SIG-M5 treated with dmso at 0.1 percent for 504 hours (cell line): ENCODE measurements around the gene TP53.
"Not testable (repeated sequence)": the region's sequence is repeated elsewhere in the genome, so short reads cannot be mapped to it uniquely, and the experiment has no call there.

ENCODE experiments used
- DNase-seq: peaks from one replicate; lab custom pipeline; 2025; ENCODE audit not compliant: unreplicated experiment; lab: John Stamatoyannopoulos, UW

TP53 gene

GRCh38 chr17:7676533-7676932, 10.8 kb downstream of the TP53 start:
- no peak for DNase-seq

GRCh38 chr17:7674934-7675333, 12.4 kb downstream of the TP53 start:
- no peak for DNase-seq

- peak; percentile 10 for DNase-seq
These were observed 14.1 kb downstream of the TP53 start for GRCh38 chr17:7673239-7673638.

DNA sequence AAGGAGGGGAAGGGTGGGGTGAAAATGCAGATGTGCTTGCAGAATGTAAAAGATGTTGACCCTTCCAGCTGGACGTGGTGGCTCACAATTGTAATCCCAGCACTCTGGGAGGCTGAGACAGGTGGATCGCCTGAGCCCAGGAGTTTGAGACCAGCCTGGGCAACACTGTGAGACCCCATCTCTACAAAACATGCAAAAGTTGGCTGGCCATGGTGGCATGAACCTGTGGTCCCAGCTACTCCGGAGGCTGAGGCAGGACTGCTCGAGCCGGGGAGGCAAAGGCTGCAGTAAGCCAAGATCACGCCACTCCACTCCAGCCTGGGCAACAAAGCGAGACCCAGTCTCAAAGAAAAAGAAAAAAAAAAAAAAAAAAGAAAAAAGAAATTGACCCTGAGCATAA, 18.8 kb downstream of the TP53 start:
- DNase-seq: no peak

DNA sequence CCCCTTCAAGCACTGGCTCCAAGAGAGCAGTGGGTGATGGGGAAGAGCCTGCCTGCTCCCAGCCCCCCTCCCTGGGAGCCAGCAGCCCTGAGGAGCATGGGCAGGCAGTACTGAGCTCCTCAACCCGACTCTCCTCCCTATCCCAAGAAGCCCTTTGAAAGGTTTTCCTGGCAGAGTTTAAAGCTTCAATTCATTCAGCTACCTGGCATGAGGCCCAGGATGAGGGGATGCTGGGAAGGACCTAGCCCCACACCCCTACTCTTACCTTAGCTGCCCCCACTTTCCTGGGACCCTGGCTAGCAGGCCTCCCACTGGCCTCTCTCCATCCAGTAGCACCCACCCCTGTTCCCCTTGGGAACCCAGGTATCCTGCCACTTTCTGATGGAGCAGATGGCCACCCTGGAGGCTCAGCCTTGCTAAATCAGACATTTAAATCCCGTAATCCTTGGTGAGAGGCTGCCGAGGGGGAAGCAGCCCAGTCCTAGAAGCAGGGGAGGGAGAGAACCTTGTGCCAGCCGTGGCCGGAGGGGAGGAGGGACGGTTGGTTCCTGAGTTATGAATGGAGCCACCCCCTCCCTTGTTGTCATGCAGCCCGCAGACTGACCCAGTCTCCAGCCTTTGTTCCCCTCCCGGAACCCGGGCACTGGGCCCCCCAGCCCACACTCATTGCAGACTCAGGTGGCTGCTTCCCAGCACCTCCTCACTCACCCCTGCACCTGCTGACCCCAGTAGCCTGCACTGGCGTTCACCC, 19.5 kb downstream of the TP53 start:
- DNase-seq: no peak

- DNase-seq: peak; percentile 14
These were observed 30.2 kb downstream of the TP53 start for GRCh38 chr17:7656958-7657609.

DNA sequence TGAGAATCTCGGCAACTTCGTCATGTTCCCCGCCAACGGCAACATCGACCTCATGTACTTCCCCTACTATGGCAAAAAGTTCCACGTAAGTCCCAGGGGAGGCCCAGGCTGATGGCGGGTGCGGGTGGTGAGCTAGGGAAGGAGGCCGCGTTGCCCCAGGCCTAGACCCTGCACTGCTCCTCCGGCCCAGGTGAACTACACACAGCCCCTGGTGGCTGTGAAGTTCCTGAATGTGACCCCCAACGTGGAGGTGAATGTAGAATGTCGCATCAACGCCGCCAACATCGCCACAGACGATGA, 31.8 kb downstream of the TP53 start:
- no peak for DNase-seq

DNA sequence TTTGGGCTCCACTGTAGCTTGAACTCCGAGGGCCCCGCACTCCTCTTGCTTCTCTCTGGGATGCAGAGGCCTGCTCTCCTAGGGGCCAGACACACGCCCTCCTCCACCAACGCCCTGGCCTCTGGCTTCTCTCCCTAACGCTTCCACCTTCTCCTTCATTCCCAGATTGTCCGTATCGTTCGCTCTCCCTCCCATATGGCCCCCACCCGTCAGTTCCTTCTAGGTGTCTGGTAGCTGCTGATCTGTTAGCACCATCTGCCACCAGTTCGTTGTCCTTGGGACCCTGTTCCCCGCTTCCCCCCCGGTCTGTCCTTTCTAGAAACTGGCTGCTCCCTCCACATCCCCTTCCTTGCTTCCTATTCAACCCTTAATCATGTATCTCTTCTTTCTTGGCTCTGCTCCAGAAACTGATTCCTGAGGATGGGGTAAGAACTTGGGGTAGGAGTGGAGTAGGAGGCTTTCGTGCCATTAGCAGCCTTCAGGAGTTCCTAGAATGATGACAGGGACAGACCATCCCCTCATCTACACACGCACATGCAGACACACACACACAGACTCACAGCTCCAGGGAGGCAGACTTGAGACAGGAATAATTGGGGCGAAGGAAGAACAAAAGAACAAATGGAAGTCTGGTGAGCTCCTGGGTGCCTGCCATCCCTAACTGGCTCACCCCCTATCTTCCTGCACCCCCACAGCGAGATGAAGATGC, 32.3 kb downstream of the TP53 start:
- no peak for DNase-seq

DNA sequence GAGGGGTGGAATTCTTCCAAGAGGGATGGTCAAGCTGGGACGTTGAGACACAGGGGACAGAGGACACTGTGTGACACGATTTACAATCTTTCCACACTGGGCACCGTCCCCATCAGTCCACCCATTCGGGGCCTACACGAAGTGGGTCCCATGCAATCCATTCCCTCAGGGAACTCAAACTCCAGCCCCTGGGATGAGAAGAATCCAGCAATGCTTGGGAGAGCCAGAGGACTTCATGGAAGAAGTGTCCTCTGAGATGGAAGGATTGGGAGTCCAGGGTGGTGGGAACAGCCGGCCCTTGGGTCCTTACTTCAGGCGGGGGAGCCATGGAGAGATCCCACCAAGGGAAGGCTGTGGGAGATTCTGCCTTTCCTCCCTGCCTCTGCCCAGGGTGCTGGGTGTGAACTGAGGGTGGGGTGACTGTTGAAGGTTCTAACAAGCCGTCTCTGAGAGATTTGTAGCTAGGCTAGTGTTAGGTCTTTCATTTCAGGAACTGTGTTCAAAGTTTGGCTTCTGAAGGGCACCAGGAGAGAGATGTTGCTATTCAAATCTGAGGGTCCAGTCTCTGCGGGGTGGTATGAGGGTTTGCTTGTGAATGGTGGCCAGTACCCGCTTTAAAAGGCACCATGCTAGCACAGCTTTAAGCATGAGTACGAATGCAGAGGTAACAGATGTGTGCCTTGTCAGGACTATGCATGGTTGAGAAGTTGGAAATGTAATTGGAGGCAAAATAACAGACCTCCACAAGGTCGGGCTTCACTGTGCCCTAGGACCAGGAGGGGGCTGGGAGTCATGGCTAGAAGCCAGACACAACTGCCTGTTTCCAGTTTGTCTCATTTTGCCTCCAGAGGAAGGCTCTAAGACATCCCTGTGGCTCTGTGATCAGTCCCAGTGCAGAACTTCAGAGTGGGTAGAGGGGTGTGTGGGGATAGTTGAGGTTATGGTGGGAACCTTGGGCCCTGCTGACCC, 34.6 kb downstream of the TP53 start:
- no peak for DNase-seq

DNA sequence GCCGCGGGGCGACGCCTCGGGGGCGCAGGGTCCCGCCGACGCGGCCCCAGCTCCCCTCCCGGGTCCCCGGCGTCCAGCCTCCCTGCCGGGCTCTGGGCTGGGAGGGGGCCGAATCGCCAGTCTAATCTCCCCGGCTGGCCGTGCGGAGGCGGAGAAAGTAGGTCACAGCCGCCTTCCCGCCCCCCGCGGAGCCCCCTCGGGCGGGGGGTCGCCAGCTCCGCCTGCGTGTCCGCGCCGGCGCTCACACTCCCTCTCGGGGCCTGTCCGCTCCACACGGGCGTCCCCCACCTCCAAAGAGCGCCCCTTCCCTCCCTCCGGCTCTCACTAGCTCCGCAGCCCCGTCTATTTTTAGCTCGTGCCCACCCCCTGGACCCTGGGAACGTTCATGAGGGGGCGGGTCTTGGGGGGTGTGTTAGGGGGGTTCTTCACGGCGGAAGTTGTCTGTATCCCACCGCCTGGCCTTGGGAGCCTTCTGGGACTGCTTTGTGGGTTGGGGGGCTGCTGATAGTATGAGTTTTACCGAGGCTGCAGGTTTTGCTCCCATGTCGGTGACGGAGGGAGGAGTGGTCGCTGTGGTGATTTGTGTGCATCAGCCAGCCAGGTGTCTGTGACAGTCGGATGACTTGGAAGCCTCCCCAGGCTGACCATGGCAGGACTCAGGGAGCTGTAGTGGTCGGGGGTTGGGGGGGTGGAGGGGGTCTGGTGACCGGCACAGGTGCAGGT, 35.5 kb downstream of the TP53 start:
- DNase-seq: no peak

DNA sequence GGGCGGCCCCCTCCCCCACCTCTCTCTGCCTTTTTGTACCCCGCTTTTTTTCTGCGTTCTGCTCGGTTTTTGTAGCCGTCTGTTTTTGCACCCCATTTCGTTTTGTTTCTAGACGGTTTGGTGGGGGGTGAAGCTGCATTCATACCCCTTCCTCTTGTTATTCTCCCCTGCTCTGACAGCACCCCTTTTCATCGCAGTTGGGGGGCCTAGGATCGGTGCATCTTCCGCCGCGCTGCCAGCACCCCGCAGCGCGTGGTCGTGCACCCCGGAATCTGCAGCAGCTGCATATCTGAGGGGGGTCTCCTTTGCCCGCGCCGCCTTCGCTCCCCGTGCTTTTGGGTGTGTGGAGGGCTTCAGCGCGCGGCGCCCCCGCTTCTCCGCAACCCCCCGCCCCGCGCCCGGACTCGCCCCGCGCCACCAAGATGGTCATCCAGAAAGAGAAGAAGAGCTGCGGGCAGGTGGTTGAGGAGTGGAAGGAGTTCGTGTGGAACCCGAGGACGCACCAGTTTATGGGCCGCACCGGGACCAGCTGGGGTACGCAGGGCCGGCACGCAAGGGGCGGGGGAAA, 36.1 kb downstream of the TP53 start:
- DNase-seq: no peak

DNA sequence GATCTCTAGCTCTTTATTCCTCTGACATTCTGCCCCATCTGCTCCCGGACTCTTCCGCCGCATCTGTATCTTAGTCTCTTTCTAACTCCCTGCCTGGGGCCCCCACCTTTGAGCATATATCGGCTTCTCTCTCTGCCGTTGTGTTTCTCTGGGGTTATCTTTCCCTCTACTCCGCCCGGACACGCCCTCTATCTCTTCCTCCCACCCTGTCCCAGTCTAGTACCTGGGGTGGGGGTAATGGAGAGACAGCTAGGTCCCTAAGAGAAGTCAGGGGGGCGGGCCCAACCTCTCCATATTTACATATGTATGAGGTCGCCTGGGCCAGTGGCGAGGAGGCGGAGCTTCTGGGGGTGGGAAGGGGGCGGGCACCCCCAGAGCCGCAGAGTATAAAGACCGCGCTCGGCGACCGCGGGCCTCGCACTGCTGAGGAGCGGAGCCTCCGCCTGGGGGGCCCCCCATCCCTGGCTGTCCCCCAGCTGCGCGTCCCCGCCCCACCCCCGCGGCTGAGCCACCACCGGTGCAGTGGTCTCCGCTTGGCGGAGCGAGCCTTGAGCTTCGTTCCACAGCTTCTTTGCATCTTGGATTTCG, 36.7 kb downstream of the TP53 start, which contains the start of gene ATP1B2:
Gene ATP1B2 (plus strand): TSS at position 418 of the 588 bp plus-strand sequence. CDS start 593 bp downstream, outside the sequence.
- peak; percentile 55 for DNase-seq

DNA sequence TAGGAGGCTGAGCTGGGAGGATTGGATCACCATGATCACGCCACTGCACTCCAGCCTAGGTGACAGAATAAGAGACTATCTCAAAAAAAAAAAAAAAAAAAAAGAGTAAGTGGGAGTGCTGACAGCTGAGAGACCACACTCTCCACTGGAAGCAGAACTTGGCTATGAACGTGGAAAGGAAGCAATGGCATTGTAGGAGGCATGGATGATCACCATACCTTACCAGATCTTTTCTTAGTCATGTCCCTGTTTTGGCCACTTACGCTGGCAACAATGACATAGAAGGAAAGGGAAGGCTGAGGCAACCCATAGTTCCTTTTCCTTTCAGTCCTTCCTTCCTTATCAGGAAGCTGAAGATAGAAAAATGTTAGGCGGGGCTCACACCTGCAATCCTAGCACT, 40.3 kb downstream of the TP53 start:
- DNase-seq: no peak

DNA sequence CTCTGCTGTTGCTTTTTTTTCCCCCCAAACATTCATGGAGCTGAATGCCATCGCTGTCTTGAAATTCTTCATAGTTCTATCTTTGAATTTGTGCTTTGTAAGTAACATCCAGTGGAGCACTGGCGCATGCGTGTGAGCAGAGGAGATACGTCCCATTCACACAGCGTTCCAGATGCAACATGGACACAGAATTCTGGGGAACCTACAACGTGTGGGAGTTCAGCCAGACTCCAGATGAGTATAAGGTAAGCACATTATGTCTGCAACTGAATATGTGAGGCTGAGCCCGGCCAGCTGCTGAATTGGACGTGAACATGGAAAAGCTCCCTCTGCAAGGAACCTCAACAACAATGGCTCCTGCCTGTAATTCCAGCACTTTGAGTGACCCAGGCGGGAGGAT, 40.8 kb downstream of the TP53 start:
- DNase-seq: no peak

DNA sequence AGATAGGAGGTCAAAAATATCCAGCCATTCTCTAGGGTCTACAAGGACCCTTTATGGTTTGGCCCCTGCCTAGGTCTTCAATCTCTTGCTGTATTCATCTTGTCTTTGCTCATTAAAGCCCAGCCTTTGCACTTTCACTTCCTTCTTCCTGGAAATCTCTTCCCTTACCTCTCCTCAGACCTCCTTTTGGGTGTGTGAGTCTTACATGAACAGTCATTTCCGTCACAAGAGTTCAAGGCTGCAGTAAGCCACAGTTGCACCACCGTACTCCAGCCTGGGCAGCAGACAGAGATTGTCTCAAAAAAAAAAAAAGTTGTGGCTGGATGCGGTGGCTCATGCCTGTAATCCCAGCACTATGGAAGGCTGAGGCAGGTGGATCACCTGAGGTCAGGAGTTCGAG, 42.5 kb downstream of the TP53 start:
- peak; percentile 87 for DNase-seq

DNA sequence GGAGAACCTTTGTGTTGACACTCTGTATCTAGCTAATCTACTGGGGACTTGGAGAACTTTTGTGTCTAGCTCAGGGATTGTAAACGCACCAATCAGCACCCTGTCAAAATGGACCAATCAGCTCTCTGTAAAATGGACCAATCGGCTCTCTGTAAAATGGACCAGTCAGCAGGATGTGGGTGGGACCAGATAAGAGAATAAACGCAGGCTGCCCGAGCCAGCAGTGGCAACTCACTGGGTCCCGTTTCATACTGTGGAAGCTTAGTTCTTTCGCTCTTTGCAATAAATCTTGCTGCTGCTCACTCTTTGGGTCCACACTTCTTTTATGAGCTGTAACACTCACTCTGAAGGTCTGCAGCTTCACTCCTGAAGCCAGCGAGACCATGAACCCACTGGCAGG, 45.7 kb downstream of the TP53 start:
- not testable (repeated sequence) for DNase-seq

DNA sequence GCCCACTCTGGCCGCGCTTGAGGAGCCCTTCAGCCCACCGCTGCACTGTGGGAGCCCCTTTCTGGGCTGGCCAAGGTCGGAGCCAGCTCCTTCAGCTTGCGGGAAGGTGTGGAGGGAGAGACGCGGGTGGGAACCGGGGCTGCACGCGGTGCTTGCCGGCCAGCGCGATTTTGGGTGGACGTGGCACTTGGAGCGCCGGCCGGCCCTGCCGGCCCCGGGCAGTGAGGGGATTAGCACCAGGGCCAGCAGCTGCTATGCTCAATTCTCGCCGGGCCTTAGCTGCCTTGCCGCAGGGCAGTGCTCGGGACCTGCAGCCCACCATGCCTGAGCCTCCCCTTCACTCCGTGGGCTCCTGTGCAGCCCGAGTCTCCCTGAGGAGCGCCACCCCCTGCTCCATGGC, 46.5 kb downstream of the TP53 start:
- DNase-seq: no peak

GRCh38 chr17:7636163-7636562, 51.1 kb downstream of the TP53 start:
- DNase-seq: no peak

- DNase-seq: no peak
These were observed 52.9 kb downstream of the TP53 start for GRCh38 chr17:7634384-7634783.

- DNase-seq: no peak
These were observed 54.2 kb downstream of the TP53 start for GRCh38 chr17:7633093-7633492.
